Measurements from ENCODE around the gene PKIG.
"Not testable (repeated sequence)": the region's sequence is repeated elsewhere in the genome, so short reads cannot be mapped to it uniquely, and the experiment has no call there.

Gene PKIG

GRCh38 chr20:44643596-44644229, 61.3 kb downstream of the PKIG start:
- DNase-seq, result peak; percentile 40 to 41

GRCh38 chr20:44644230-44644617, 61.8 kb downstream of the PKIG start:
- DNase-seq, result no peak

GRCh38 chr20:44644667-44645131, 62.3 kb downstream of the PKIG start:
- DNase-seq, result peak; percentile 43 to 49

- no peak for DNase-seq
Observed at GRCh38 chr20:44646023-44646640, 63.8 kb downstream of the PKIG start.

- DNase-seq, result no peak
Observed at GRCh38 chr20:44646641-44647274, 64.4 kb downstream of the PKIG start.

GRCh38 chr20:44648068-44648467, 65.7 kb downstream of the PKIG start:
- DNase-seq, result no peak

GRCh38 chr20:44648579-44648978, 66.2 kb downstream of the PKIG start:
- no peak for DNase-seq

- DNase-seq, result no peak
Observed at GRCh38 chr20:44649126-44649525, 66.7 kb downstream of the PKIG start.

GRCh38 chr20:44649976-44650375, 67.6 kb downstream of the PKIG start:
- no peak for DNase-seq

GRCh38 chr20:44650771-44651433, 68.5 kb downstream of the PKIG start:
- peak; percentile 46 to 56 for DNase-seq

GRCh38 chr20:44651434-44651683, 69.0 kb downstream of the PKIG start:
- DNase-seq, result no peak

GRCh38 chr20:44651684-44652423, 69.5 kb downstream of the PKIG start, which contains the start of gene ADA:
Gene ADA, minus strand, starts transcription at chr20:44651699. Its CDS starts 92 bp downstream, at chr20:44651607.
- DNase-seq, result peak; percentile 50 to 53

- no peak for DNase-seq
Observed at GRCh38 chr20:44653546-44653945, 71.2 kb downstream of the PKIG start.

- not testable (repeated sequence) for DNase-seq
Observed at GRCh38 chr20:44654210-44654609, 71.8 kb downstream of the PKIG start.

- DNase-seq, result no peak
Observed at GRCh38 chr20:44656448-44656847, 74.1 kb downstream of the PKIG start.

GRCh38 chr20:44657875-44658274, 75.5 kb downstream of the PKIG start:
- DNase-seq, result no peak

GRCh38 chr20:44658810-44659209, 76.4 kb downstream of the PKIG start:
- no peak for DNase-seq

- no peak for DNase-seq
Observed at GRCh38 chr20:44659931-44660330, 77.6 kb downstream of the PKIG start.

- no peak for DNase-seq
Observed at GRCh38 chr20:44660581-44660980, 78.2 kb downstream of the PKIG start.

- no peak for DNase-seq
Observed at GRCh38 chr20:44662261-44662660, 79.9 kb downstream of the PKIG start.

GRCh38 chr20:44664131-44664530, 81.8 kb downstream of the PKIG start:
- DNase-seq, result no peak

- DNase-seq, result no peak
Observed at GRCh38 chr20:44666066-44666465, 83.7 kb downstream of the PKIG start.

Measured in stimulated activated CD4-positive, alpha-beta T cell treated with anti-CD3 and anti-CD28 coated beads, Interleukin-2, amount 100 ng/mL, for 24 hours (primary cell).